HEK293 (cell line): ENCODE data around the gene GLRA1.

Experiments used
- CTCF ChIA-PET: fragments of 350-600 bp; formaldehyde crosslinking; extraction: SDS; loops from one replicate; lab custom pipeline; 2021; ENCODE audit warnings: antibody characterized with exemption; lab: Yijun Ruan, JAX
- POLR2A ChIA-PET: fragments of 300-600 bp; formaldehyde crosslinking; extraction: SDS; loops from one replicate; lab custom pipeline; 2020; ENCODE audit warnings: antibody characterized with exemption, inconsistent platforms; lab: Yijun Ruan, JAX
- H3K27ac ChIP-seq: fragments of 200-500 bp; sonication (Bioruptor generic); 2 replicates; pipeline ENCODE4 v1.5.1; 2014; ENCODE audit warnings: low read depth, low read length, control low read depth, inconsistent platforms; ENCODE audit errors: extremely low read depth
- H3K36me3 ChIP-seq, 2 experiments: fragments of 200-500 bp in 1 of 2; sonication (Bioruptor generic) in 1 of 2; 1 replicate in 1 of 2; 2 replicates in 1 of 2; pipeline ENCODE4 v1.5.1; 2014 to 2017; ENCODE audit warnings: inconsistent platforms in 2 of 2, low read length in 2 of 2; ENCODE audit not compliant: control insufficient read depth in 2 of 2, insufficient read depth in 1 of 2
- H3K4me1 ChIP-seq: fragments of 200-500 bp; sonication (Bioruptor generic); 2 replicates; pipeline ENCODE4 v1.5.1; 2014; ENCODE audit warnings: mild to moderate bottlenecking, low read length, inconsistent platforms; ENCODE audit not compliant: control insufficient read depth, insufficient read depth
- H3K4me3 ChIP-seq: 2 replicates; pipeline ENCODE4 v1.5.1; 2011; ENCODE audit warnings: low read depth, mild to moderate bottlenecking, control low read depth, low read length, moderate library complexity
- H3K9me3 ChIP-seq: fragments of 200-500 bp; sonication (Bioruptor generic); 2 replicates; pipeline ENCODE4 v1.5.1; 2014; ENCODE audit warnings: low read depth, low read length, inconsistent platforms; ENCODE audit not compliant: control insufficient read depth, insufficient read depth
- KLF16 ChIP-seq: fragments of 450-650 bp; formaldehyde crosslinking; IDR thresholded peaks from 2 replicates; pipeline ENCODE4 v1.5.1; 2017; ENCODE audit warnings: missing biosample characterization, missing genetic modification characterization
- SCRT2 ChIP-seq: fragments of 450-650 bp; formaldehyde crosslinking; IDR thresholded peaks from 2 replicates; pipeline ENCODE4 v1.5.1; 2016; ENCODE audit warnings: missing biosample characterization, missing genetic modification characterization
- ZEB2 ChIP-seq: fragments of 450-650 bp; formaldehyde crosslinking; IDR thresholded peaks from 2 replicates; pipeline ENCODE4 v1.5.1; 2016; ENCODE audit warnings: missing biosample characterization, missing genetic modification characterization
- ZFP37 ChIP-seq: fragments of 450-650 bp; formaldehyde crosslinking; IDR thresholded peaks from 2 replicates; pipeline ENCODE4 v1.5.1; 2016; ENCODE audit warnings: missing biosample characterization, missing genetic modification characterization
- ZFP41 ChIP-seq: fragments of 450-650 bp; formaldehyde crosslinking; IDR thresholded peaks from 2 replicates; pipeline ENCODE4 v1.5.1; 2016; ENCODE audit warnings: missing biosample characterization, missing genetic modification characterization, borderline replicate concordance
- ZFP69B ChIP-seq: fragments of 450-650 bp; formaldehyde crosslinking; IDR thresholded peaks from 2 replicates; pipeline ENCODE4 v1.5.1; 2016; ENCODE audit warnings: missing biosample characterization, missing genetic modification characterization
- ZNF155 ChIP-seq: fragments of 450-650 bp; formaldehyde crosslinking; IDR thresholded peaks from 2 replicates; pipeline ENCODE4 v1.5.1; 2016; ENCODE audit warnings: missing biosample characterization, missing genetic modification characterization
- ZNF174 ChIP-seq: fragments of 450-650 bp; formaldehyde crosslinking; IDR thresholded peaks from 2 replicates; pipeline ENCODE4 v1.5.0; 2017; ENCODE audit warnings: missing biosample characterization, mild to moderate bottlenecking, missing genetic modification characterization
- ZNF391 ChIP-seq: fragments of 450-650 bp; formaldehyde crosslinking; IDR thresholded peaks from 2 replicates; pipeline ENCODE4 v1.5.1; 2016; ENCODE audit warnings: low read depth, missing biosample characterization, missing genetic modification characterization, borderline replicate concordance
- ZNF548 ChIP-seq: fragments of 450-650 bp; formaldehyde crosslinking; IDR thresholded peaks from 2 replicates; pipeline ENCODE4 v1.5.1; 2016; ENCODE audit warnings: missing biosample characterization, missing genetic modification characterization
- ZNF571 ChIP-seq: fragments of 450-650 bp; formaldehyde crosslinking; IDR thresholded peaks from 2 replicates; pipeline ENCODE4 v1.5.0; 2017; ENCODE audit warnings: missing biosample characterization, missing genetic modification characterization
- ZNF660 ChIP-seq: fragments of 450-650 bp; IDR thresholded peaks from 2 replicates; pipeline ENCODE4 v1.5.1; 2018; ENCODE audit warnings: missing biosample characterization, mild to moderate bottlenecking, missing genetic modification characterization
- ZNF747 ChIP-seq: fragments of 450-650 bp; formaldehyde crosslinking; IDR thresholded peaks from 2 replicates; pipeline ENCODE4 v1.5.1; 2016; ENCODE audit warnings: missing biosample characterization, missing genetic modification characterization
- ZNF785 ChIP-seq: fragments of 450-650 bp; formaldehyde crosslinking; IDR thresholded peaks from 2 replicates; pipeline ENCODE4 v1.5.1; 2016; ENCODE audit warnings: missing biosample characterization, missing genetic modification characterization
- ZXDB ChIP-seq: fragments of 450-650 bp; formaldehyde crosslinking; IDR thresholded peaks from 2 replicates; pipeline ENCODE4 v1.5.1; 2016; ENCODE audit warnings: missing biosample characterization, missing genetic modification characterization
- TF ChIP-seq, protein P1 (sequence below): fragments of 450-650 bp; formaldehyde crosslinking; IDR thresholded peaks from 2 replicates; pipeline ENCODE4 v1.5.1; 2016; ENCODE audit warnings: missing biosample characterization, missing genetic modification characterization
- TF ChIP-seq, protein P2 (sequence below): fragments of 450-650 bp; formaldehyde crosslinking; IDR thresholded peaks from 2 replicates; pipeline ENCODE4 v1.5.1; 2016; ENCODE audit warnings: missing biosample characterization, missing genetic modification characterization, borderline replicate concordance
- TF ChIP-seq, protein P3 (sequence below): fragments of 450-650 bp; formaldehyde crosslinking; IDR thresholded peaks from 2 replicates; pipeline ENCODE4 v1.5.1; 2016; ENCODE audit warnings: missing biosample characterization, missing genetic modification characterization
- TF ChIP-seq, protein P4 (sequence below): fragments of 450-650 bp; formaldehyde crosslinking; IDR thresholded peaks from 2 replicates; pipeline ENCODE4 v1.5.1; 2016; ENCODE audit warnings: missing biosample characterization, missing genetic modification characterization, low read depth

GLRA1 gene

DNA sequence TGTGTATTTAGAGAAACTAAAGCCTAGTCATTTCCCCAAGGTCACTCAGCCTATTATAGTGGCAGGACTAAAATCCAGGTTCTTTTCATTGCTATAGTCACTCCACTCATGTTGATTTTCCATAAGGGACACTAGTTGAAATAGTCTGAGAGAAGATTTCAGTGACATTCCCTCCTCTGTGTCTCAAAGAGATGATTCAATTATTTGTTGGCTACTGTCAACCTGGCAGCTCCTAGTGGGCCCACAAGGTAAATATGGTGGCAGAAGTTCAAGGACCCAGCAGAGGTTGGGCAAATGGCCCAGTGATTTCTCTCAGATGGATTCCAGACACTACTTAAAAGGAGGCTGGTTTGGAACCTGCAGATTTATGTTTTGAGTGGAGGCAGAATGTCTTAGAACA is 104.8 kb downstream of the GLRA1 start:
- H3K4me1 ChIP-seq, result no peaks in the 10 kb centered on the region
- 0 out of 2 replicates have a peak, but pooled peaks have one; percentile 24 for TF ChIP-seq ZFP69B (tag by site-specific recombination)
- no peak for TF ChIP-seq SCRT2
- TF ChIP-seq, protein P1, sequence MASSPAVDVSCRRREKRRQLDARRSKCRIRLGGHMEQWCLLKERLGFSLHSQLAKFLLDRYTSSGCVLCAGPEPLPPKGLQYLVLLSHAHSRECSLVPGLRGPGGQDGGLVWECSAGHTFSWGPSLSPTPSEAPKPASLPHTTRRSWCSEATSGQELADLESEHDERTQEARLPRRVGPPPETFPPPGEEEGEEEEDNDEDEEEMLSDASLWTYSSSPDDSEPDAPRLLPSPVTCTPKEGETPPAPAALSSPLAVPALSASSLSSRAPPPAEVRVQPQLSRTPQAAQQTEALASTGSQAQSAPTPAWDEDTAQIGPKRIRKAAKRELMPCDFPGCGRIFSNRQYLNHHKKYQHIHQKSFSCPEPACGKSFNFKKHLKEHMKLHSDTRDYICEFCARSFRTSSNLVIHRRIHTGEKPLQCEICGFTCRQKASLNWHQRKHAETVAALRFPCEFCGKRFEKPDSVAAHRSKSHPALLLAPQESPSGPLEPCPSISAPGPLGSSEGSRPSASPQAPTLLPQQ (tag by site-specific recombination), result peak; percentile 34; the same call in 1 of the 2 replicates
- TF ChIP-seq ZFP41 (tag by site-specific recombination), result no peak
- H3K36me3 ChIP-seq, result peaks cover 8 to 22% of the 10 kb centered on the region in 2 experiments; a peak in 2 of 3 replicates
- ChIA-PET CTCF (no interaction called here), POLR2A (no interaction called here)
- no peaks in the 10 kb centered on the region for H3K9me3 ChIP-seq
- no peak overlapping the region for H3K27ac ChIP-seq
- H3K4me3 ChIP-seq, result no peak overlapping the region

DNA sequence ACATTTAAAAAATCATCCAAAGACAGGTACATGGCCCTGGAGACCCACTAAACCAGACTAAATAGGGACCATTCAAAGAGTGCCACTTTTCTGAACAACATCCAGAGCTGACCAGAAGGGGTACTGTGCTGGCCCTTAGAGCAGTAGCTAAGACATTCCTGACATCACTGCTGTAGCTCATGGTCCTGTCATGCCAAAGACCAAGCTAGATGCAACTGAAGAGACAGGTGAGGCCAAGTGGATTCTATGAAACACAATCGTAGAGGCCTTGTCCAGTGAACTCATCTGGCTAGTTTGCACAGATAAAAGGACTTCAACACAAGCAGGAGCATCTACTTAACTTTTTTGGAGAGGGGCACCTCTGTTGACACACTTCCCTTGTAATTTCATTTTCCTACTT is 109.6 kb downstream of the GLRA1 start:
- ChIA-PET CTCF (interaction anchor here (0.6 to 2.2 kb wide), 8 partner anchors 10 to 672 kb away, joined by 3 to 10 read pairs (median 3); no protein-coding TSS in a partner anchor), POLR2A (interaction anchor here (0.6 kb wide), 1 partner anchor 15 kb away, joined by 3 read pairs; no protein-coding TSS in a partner anchor)
- Histone ChIP-seq H3K27ac (no peak overlapping the region), H3K36me3 (peaks cover 18 to 60% of the 10 kb centered on the region in 2 experiments; a peak in 2 of 3 replicates), H3K9me3 (no peaks in the 10 kb centered on the region), H3K4me3 (no peak overlapping the region), H3K4me1 (no peaks in the 10 kb centered on the region)
- TF ChIP-seq ZFP37 (tag by site-specific recombination), result no peak
- TF ChIP-seq, protein P2, sequence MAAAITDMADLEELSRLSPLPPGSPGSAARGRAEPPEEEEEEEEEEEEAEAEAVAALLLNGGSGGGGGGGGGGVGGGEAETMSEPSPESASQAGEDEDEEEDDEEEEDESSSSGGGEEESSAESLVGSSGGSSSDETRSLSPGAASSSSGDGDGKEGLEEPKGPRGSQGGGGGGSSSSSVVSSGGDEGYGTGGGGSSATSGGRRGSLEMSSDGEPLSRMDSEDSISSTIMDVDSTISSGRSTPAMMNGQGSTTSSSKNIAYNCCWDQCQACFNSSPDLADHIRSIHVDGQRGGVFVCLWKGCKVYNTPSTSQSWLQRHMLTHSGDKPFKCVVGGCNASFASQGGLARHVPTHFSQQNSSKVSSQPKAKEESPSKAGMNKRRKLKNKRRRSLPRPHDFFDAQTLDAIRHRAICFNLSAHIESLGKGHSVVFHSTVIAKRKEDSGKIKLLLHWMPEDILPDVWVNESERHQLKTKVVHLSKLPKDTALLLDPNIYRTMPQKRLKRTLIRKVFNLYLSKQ (tag by site-specific recombination), result no peak
- TF ChIP-seq KLF16 (tag by site-specific recombination), result no peak
- TF ChIP-seq ZXDB (tag by site-specific recombination), result no peak
- no peak for TF ChIP-seq ZNF155
- TF ChIP-seq, protein P3, sequence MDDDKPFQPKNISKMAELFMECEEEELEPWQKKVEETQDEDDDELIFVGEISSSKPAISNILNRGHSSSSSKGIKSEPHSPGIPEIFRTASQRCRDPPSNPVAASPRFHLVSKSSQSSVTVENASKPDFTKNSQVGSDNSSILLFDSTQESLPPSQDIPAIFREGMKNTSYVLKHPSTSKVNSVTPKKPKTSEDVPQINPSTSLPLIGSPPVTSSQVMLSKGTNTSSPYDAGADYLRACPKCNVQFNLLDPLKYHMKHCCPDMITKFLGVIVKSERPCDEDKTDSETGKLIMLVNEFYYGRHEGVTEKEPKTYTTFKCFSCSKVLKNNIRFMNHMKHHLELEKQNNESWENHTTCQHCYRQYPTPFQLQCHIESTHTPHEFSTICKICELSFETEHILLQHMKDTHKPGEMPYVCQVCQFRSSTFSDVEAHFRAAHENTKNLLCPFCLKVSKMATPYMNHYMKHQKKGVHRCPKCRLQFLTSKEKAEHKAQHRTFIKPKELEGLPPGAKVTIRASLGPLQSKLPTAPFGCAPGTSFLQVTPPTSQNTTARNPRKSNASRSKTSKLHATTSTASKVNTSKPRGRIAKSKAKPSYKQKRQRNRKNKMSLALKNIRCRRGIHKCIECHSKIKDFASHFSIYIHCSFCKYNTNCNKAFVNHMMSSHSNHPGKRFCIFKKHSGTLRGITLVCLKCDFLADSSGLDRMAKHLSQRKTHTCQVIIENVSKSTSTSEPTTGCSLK, result no peak
- no peak for TF ChIP-seq ZNF571
- TF ChIP-seq, protein P4, sequence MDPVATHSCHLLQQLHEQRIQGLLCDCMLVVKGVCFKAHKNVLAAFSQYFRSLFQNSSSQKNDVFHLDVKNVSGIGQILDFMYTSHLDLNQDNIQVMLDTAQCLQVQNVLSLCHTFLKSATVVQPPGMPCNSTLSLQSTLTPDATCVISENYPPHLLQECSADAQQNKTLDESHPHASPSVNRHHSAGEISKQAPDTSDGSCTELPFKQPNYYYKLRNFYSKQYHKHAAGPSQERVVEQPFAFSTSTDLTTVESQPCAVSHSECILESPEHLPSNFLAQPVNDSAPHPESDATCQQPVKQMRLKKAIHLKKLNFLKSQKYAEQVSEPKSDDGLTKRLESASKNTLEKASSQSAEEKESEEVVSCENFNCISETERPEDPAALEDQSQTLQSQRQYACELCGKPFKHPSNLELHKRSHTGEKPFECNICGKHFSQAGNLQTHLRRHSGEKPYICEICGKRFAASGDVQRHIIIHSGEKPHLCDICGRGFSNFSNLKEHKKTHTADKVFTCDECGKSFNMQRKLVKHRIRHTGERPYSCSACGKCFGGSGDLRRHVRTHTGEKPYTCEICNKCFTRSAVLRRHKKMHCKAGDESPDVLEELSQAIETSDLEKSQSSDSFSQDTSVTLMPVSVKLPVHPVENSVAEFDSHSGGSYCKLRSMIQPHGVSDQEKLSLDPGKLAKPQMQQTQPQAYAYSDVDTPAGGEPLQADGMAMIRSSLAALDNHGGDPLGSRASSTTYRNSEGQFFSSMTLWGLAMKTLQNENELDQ (tag by site-specific recombination), result no peak
- no peak for TF ChIP-seq ZNF747 (tag by site-specific recombination)
- no peak for TF ChIP-seq ZEB2
- TF ChIP-seq ZNF391 (tag by site-specific recombination), result no peak
- no peak for TF ChIP-seq ZNF174 (tag by site-specific recombination)
- TF ChIP-seq ZNF548 (tag by site-specific recombination), result no peak
- TF ChIP-seq ZNF785 (tag by site-specific recombination), result no peak
- no peak for TF ChIP-seq ZNF660 (tag by site-specific recombination)
